ENCODE data around the gene NPM1.

The NPM1 gene

DNA sequence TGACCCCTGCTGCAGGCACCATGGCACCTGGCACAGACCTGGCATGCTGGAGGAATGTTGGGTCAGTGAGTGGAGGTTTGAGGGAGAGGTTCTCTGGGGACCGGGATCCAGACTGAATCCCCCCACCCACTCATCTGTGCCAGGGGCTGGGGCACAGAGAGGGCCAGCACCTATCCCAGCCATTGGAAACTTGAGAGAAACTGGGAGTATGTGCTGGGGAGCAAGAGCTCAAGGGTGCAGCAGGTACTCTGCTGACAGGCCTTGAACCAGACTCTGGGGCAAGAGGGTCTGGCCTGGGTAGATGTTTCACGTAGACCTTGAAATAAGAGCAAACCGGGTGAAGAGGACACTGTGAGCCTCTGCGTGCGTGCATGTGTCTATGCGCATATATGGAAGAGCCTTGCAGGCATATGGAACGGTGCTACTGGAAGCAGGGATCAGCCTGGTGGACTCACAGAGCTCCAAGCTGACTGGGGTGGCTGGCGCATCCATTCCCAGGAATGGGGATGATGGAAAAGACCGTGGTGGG is 40.6 kb downstream of the NPM1 start:
- DNase-seq = no peak

DNA sequence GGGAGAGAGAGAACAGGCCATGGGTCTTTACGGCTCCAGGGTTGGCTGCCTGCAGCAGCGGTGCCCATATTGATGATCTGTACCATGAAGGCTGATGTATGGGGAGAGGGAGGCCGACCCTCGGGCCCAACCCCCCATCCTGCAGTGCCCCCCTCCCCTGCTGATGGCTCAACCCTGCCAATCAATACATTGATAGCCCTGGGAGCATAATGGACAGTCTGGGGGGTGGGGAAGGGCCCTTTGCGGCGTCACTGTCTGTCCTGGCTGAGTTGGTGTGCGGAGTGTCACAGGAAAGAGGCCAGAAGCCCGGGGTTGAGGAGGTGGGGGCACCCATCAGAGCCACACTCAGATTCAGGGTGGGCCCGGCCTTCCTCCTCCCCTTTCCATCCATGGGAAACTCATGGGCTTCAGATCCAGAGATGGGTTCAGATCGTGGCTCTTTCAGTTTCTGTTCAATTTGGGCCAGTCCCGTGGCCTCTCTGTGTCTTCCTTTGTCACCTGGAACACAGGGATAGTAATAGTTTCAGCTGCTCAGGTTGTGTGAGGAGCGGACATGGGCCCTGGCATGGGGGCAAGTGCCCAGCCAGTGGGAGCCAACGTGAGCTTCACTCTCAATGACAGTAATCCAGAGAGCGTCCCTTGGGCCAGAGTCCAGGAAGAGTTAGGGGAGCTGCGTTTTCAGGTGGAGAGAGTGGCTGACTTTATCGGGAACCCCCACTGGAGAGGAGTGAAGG is 41.3 kb downstream of the NPM1 start:
- no peak for DNase-seq

DNA sequence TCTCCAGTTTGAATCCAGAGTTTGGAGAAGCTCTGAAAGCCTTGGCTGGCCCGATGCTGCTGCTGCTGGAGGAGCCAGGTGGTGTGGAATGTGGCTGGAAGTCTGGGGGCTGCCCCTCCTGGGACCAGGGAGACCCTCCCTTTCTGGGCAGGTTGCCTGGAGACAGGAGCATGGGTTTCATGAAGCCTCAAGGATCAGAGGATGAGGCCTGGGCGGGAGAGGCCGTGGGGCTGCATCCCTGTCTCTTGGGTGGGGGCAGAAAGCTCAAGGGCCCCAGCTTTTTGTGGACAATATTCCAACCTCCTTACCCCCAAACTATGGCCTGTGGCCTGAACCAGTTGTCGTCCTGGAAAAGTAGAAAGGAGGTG is 41.9 kb downstream of the NPM1 start:
- no peak for DNase-seq

DNA sequence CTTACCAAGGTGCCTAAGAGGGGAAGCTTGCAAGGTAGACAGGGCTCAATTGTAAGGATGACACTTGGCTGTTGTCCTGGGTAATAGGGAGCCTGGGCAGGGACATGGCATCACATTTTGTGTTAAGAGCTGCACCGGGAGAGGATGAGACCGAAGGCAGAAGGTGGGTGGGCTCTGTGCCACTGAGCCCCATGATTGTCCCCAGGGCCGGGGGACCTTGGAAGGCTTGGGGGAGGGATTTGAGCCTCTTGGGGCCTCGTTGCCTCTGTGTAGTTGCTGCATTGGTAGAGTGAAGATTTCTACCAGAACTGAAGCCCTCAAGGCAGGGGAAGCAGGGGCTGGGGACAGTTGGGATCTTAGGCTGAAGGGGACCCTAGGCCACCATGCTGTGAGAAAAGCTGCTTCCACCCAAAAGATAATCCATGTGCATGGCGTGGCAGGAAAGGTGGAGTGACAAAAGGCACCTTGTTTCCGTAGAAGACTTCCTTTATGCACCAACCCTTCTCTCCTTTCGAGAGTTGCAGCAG is 43.7 kb downstream of the NPM1 start:
- DNase-seq = no peak

DNA sequence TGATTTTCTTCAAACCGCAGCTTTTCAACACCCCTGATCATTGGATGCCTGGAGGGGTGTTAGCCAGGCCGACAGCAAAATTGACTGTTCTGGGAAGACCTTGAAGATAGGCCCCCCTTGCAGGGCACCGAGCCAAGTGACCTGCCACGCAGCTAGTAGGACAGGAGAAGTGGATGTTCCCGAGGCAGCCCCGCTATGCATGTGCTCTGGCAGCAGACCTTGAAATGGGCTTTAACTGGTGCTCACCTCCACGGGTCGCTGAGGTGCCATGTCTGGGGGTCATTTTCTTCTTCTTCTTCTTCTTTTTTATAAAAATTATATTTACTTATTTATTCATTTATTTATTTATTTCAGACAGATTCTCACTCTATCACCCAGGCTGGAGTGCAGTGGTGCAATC is 44.4 kb downstream of the NPM1 start:
- DNase-seq = no peak

DNA sequence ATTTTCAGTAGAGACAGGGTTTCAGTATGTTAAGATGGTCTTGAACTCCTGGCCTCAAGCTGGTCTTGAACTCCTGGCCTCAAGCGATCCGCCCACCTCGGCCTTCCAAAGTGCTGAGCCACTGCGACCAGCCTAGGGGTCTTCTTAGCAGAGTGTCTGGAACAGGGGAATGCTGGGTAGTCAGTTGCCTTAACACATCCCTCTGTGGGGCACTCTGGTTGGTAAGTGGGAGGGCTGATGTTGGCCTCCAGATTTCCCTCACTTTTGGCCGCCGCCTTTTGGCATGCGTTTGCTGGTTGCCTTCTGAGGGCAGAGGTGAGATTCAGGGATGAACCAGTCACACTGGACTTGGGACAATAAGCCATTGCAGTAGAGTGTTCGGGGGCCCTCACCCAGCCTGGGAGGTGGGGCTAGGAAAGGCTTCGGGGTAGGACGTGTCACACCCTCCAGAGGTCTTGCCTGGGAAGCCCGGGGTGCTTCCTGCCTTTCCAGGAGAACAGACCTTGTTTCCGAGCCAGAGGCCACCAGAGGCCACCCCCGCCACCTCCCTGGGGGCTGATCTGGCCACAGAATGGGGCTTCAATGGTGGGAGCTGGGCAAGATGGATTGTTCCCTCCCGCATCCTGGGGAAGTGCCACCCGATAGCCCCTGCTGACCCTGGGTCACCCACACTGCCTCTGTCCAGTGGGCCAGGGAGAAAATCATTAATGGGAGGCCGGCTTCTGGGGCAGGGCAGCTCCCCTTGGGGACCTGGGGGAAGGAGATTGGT is 45.1 kb downstream of the NPM1 start:
- no peak for DNase-seq

DNA sequence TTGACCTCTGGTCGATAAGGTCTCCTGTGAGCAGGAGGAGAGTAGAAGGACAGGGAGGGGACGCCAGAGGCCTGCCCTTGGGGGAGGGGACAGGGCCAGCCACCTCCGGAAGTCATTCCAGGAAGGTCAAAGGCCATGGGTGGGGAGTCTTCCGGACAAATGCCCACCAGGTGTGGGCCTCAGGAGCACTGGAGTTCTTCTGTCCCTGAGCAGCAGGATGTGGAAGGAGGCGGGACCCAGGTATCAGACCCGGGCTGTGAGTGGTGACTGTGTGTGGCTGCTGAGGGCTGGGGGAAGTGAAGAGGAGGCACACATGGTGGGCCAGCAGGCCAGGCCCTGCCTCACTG is 45.7 kb downstream of the NPM1 start:
- DNase-seq = no peak

DNA sequence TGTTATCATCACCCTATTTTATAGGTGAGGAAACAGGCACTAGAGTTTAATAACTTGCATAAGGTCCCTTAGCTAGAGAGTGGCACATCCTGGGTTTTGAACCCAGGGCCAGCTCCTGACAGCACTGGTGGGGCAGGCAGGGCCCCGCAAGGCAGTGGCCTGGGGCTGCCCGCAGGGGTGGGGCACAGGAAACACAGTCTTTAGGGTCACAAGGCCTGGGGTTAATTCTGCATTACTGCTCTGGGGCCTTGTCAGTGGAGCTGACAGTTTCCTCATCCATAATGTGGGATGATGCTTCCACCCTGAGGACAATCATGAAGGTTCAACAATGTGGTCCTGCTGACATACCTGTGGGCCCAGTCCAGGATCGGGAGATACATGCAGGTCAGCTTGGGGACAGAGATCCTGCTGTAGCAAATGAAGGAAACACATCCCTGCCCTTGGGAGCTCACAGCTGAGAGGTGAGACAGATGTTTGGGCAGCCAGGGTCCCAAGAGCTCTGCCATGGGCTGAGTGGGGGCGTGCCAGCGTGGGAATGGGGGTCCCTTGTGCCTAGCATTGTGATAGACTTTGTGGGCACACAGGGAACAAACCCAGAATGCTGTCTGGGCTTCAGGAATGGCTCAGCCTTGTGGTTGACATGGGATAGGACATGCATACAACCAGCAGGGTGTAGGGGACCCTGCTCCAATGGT is 46.5 kb downstream of the NPM1 start:
- no peak for DNase-seq

DNA sequence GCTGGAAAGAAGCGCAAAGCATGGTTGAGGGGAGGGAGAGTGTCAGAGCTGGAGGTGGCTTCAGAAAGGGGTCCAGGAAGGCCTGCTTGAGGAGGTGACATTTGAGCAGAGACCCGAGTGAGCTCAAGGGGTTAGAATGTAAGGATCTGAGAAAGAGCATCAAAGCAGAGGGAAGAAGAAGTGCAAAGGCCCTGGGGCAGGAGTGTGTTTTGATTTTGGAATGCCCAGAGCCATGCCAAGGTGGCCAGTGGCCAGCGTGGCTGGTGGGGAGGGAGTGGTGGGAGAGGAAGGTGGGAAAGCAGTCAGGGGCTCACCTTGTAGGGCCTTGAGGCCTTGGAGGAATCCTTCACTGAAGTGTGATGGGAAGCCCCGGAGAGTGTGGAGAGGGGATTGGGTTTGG is 47.2 kb downstream of the NPM1 start:
- DNase-seq = no peak

DNA sequence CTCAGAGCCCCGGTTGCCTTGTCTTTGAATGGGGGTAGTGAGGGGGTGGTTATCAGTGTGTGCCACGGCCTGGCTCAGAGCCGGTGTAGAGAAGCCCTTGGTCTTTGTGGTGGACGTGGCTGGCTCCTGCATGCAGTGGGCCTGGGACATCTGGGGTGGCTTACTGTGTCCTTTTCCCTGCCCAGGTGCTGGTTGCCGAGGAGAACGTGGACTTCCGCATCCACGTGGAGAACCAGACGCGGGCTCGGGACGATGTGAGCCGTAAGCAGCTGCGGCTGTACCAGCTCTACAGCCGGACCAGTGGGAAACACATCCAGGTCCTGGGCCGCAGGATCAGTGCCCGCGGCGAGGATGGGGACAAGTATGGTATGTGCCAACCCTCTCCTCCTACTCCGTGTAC is 48.3 kb downstream of the NPM1 start:
- DNase-seq = no peak

DNA sequence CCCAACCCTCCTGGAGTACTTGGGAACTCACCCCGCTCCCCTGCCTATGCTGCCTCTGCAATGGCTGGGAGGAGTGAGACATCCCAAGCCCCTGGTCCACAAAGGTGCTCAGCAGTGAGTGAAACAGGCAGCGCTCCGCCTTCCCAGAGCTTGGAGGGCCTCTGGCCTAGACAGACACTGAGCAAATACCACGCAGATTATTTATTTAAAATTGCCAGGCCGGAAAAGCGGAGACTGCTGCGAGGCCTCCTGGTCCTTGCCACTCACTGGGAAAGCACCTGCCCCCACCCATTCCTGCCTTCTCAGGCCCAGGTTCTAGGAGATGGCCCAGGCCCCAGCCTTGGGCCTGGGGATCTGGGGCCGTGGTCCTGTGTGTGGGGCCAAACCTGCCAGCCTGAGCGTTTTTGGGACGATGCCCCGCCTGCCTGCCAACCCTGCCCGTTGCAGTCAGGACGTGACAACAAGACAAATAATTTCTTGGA is 49.2 kb downstream of the NPM1 start:
- DNase-seq = no peak

DNA sequence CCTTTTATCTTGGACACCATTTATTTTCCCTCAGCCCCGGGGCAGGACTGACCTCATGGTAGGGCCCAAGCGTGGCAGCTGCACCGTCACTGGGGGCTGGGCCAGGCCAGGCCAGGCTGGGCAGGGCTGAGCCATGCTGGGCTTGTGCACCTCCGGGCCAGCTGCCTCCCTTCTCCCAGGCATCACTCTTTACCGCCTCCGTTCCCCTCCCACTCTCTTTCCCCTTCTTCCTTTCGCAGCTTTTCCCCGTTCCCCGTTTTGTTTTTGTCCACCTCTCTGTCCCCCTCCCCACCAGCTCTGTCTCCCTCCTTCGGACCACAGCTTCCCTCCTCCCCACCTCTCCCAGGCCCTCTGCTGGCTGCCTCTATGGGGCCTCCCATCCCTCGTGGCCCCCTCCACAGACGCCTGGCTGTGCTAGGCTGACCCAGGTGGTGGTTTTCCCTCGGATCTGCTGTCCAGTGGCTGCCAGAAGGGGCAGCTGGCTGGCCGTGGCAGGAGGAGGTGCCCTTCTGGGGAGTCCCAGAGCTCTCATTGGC is 49.7 kb downstream of the NPM1 start:
- DNase-seq = no peak

DNA sequence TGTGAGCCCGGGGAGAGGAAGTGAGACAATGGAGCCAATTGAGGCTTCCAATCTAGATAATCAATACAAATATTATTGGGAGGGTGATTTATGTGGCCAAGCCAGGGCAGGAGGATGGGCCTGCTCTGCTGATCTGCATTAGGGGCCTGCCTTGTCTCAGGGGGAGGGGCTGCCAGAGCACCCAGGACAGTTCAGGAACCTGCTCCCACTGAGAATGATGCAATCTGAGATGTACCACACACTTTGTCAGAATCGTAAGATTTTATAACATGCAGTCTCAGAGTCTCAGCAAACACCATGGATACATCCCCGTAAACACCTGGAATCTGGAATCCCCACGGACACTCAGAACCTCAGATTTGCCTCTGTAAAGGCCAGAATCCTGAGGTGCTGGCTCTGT is 51.1 kb downstream of the NPM1 start:
- DNase-seq = no peak

DNA sequence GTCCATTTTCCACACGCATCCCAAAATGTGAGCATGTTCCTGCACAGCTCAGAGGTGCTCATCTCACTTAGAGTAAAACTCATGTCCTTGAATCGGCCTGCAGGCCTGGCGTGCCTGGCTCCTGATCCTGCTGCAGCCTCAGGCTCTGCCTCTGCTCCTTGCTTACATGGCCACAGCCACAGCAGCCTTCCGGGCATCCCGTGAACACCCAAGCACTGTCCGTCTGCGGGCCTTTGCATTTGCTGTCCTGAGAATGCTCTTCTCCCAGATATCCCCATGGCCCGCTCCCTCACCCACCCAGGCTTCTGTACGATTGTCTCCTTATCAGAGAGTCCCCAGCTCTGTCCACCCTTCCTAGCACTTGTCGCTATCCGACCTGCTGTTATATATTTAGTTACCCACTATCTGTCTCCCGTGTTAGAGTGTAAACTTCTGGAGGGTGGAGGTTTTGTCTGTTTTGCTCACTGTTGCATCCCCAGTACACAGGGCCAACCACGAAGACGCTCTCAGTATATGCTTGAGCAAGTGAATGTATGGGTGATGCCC is 53.7 kb downstream of the NPM1 start:
- DNase-seq = no peak

DNA sequence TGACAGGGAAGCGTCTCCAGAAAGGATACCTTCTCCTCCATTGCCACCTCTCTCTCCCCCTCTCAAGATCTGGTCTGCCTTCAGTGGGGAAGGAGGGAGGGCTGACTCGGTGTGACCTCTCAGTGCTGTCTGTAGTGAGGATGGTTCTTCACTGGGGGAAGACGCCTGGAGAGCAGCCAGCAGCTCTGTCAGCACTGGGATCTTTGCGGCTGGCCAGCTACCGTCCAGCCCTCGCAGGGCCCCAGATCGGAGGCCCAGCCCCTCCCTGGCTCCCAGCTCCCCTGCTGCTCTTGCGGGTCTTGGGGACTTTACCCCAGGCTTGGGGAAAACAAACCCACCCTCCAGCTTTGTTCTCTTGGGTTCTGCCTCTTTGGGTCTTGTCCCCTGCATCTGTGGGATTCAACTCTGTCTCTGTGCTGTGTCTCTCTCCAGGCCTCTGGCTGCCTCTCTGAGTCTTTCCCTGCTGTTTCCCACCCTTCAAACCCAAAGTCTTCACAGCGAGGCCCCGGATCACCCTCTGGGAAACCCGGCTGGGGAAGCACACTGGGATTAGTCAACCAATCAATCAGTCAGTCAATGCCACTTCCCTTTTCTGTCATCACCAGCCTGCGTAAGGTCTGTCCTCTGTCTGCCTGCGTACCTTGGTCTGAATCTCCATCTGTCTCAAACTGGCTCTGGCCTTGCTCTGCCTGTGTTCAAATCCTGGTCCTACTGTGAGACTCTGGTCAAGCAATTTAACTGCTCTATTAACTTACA is 54.8 kb downstream of the NPM1 start:
- no peak for DNase-seq

DNA sequence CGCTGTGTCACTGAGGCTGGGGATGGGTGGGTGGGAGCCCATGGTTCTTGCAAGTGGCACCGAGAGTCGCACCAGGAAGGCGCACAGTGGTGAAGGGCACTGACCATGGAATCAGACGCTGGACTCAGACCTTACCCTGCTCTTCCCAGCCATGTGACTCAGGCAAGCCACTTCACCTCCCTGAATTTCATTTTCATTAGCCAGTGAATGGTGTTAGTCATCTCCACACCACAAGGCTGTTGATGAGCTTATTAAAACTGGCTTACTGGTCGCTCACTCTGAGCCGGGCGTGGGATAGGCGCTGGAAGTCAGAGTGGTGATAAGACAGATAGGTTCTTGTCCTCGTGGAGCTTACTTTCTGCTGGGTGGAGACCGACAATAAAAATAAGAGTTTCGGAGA is 56.9 kb downstream of the NPM1 start:
- DNase-seq = no peak

DNA sequence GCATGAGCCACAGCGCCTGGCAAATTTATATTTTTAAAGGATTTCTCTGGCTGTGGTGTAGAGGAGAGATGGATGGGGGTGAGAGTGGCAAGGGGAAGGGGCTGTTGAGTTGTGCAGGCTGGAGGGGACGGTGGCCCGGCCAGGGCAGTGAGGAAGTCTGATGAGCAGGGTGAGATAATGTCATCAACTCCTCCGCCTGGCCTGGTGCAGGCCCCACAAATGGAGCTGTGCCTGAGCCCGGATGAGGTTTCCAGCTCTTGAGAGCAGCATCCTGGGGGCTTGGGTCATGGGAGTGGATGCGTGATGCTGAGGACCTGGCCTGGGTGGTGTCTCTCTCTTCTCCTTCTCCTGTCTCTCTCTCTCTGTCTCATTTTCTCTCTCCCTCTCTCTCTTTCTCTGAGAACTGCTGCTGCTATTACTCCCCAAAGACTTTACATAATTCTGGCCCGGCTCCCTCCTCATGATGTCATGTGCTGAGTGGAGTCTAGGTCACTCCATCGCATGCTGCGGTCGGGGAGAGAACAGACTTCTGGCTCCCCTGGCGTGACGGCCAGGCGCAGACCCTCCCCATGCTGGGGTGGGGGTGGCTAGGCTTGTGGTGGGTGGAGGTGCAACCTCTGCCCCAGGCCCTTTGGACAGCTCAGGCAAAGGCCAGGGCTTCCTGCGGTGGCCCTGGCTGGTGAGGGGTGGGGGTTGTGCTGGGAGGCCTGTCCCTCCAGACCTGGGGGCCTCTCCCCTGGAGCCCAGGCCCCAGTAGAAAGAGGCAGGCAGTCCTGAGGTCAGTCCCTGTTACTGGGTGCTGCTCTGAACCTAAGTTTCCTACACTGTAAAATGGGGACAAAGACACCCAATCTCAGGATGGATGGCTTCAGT is 58.2 kb downstream of the NPM1 start:
- no peak for DNase-seq

DNA sequence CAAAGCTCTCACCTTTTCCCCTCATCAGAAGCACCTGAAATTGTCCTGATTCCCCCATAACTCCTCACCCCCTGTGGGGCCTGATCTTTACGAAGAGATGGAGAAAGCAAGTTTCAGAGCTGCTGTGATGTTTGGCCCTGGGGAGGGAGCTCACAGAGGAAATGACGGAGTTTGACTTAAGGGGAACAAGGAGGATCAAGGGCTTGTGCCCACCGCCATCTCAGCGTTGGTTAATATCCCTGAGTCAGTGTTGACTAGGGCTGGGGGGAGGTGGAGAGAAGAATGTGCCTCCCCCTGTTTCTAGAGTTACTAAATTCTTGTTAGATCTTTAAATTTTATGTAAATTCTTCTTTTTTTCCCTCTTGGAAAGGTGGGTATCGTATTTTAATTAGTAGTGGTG is 59.6 kb downstream of the NPM1 start:
- DNase-seq = no peak

DNA sequence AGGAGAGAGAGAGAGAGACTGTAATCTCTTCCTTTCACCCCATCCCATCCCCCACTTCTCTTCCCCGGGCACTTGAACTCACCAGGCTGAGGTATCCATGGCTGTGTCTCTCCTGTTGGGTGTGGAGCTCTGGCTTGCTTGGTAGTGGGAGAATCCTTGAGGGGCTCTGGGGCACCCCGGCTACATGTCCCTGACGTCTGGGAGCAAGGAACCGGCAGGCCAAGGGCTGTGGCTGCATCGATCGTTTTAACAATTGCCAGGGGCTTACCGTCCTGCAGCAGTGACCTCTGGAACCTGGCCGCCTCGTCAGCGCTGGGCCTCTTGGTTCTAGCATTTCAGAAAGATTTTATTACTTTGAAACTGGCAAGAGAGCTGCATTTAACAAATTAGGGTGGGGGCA is 61.8 kb downstream of the NPM1 start:
- DNase-seq = no peak

DNA sequence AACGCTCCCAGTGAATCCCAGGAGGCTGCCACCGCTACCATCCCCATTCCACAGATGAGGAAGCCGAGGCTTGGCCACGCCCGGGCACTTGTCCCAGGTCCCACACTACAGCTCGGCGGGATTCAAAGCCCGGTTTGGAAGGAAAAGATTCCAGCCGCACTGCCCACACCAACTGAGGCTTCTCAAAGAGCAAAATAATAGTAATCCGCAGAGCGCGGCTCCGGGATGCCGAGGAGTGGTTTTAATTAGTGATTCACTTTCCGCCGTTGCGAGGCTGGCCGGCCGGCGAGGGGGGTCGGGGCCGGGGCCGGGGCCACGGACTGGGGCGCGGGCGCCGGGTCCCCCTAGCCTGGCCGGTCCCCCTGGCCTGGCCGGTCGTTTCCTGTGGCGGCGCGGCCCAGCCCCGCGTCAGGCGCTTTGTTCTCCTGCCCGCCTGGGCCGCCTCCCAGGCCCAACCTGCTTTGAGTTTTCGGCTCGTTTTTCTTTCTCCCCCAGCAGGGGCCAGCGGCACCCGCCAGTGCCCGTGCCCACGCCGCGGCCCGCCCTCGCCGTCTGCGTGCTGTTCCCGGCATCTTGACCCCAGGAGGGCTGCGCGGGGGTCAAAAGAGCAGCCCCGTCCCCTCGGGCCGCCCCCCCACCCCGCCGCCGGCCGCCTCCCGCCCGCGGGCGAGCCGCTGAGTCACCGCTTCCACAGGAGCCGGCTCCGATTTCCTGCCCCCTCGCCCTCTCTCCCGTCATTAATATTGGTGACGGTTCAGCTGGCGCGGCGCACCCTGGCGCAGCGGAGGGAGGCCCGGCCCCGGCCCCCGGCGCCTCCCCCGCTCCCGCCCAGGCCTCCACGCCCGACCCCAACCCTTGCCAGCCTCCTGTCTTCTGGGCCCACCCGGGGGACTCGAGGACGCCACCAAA is 63.0 kb downstream of the NPM1 start:
- DNase-seq = peak in 3 of 14 donors; percentile 4 to 51 (median 20)
